Stimulated activated CD8-positive, alpha-beta memory T cell treated with anti-CD3 and anti-CD28 coated beads, Interleukin-12 subunit alpha, Interleukin-12 subunit beta, amount 100 ng/mL, for 1 hour (primary cell): ENCODE measurements around the gene MYL10.
"Not testable (repeated sequence)": the region's sequence is repeated elsewhere in the genome, so short reads cannot be mapped to it uniquely, and the experiment has no call there.

Experiments used
- DNase-seq: peaks from one replicate; pipeline ENCODE4 v3.0.0-alpha.2; 2020; ENCODE audit warnings: low read depth

MYL10 gene

GRCh38 chr7:101618207-101618839, 10.8 kb downstream of the MYL10 start:
- no peak for DNase-seq

DNA sequence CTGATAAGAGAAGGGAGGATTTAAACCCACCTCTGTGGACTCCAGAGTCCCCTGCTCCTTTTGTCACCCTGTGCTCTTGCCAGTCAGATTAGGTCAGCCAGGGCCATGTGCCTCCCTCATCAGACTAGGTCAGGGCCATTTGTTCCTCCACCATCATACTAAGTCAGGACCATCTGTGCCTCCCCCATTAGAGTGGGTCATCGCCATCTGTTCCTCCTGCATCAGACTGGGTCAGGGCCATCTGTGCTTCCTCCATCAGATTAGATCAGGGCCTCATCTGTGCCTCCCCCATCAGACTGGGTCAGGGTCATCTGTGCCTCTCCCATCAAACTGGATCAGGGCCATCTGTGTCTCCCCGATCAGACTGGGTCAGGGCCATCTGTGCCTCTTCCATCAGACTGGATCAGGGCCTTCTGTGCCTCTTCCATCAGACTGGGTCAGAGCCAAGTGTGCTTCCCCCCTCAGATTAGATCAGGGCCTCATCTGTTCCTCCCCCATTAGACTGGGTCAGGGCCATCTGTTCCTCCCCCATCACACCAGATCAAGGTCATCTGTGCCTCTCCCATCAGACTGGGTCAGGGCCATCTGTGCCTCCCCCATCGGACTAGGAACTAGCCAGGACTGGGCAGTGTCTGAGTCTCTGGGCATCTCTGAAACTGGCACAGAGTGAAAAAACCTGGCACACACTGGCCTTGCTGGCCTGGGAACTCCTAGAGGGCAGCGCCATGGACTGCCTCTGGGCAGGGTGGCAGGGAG, 11.5 kb downstream of the MYL10 start:
- DNase-seq = no peak

DNA sequence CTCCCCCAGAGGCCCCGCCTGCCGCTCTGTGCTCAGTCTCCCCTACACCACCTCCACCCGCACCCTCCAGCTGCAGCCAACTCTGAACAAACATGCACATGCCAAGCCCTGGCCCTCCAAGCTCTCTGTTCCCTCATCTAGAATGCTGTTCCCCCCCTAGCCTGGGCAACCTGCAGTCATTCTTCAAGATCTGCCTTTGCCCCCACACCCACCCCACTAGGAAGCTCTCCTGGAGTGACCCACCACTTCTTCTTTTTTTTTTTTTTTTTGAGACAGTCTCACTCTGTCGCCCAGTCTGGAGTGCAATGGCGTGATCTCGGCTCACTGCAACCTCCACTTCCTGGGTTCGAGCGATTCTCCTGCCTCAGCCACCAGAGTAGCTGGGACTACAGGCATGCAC, 13.7 kb downstream of the MYL10 start:
- no peak for DNase-seq

DNA sequence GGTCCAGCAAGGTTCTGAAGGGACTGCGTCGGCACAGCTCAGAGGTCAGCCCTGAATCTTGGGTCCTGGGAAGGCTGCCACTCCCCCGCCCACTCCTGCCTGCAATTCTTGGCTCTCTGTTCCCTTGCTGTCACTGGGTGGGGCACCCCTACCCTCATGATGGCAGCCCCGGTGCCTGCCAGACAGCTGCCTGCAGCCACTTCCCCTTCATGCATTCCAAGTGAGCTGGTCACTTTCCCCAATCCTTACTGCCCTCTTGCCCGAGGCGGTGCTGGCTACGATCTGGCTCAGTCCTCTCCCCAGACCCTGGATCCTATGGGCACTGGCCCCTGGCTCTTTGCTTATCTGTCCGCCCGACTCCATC, 14.2 kb downstream of the MYL10 start:
- no peak for DNase-seq

DNA sequence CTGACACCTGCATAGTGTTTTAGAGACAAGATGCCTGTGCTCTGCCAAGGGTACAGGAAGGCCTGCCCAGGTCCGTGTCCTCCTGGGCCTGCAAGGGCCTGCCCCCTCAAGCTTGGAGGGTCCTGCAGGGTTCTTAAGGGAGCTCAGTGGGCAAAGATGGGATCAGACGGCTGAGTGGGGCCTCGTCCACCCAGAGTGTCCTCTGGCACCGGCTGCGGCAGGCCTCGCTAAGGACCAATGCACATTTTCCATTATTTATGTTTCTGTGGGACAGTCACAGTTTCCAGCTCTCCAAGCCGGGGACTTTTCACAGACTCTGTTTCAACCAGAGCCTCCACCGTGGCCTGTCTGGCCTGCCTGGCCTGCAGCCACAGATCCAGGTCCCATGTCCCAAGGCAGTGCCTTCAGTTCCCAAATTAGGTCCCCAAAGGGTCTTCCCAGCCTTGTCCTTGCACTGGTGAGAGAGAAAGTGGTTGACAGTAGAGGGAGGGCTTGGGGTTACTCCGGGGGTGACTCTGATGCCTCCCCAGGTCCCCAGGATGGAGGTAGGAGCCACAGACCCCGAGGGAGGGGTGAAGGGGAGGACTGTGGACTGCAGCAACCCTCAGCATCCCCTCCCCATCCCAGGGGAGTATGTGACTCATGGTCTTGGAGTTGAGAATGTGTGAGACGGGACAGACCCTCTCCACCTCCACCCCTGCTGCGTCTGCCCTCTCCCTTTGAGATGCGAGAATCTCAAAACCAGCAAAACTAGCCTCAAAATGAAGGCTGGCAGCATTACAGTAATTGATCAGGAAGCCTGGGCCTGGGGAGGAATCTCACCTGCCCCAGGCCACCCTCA, 14.8 kb downstream of the MYL10 start:
- DNase-seq = no peak

DNA sequence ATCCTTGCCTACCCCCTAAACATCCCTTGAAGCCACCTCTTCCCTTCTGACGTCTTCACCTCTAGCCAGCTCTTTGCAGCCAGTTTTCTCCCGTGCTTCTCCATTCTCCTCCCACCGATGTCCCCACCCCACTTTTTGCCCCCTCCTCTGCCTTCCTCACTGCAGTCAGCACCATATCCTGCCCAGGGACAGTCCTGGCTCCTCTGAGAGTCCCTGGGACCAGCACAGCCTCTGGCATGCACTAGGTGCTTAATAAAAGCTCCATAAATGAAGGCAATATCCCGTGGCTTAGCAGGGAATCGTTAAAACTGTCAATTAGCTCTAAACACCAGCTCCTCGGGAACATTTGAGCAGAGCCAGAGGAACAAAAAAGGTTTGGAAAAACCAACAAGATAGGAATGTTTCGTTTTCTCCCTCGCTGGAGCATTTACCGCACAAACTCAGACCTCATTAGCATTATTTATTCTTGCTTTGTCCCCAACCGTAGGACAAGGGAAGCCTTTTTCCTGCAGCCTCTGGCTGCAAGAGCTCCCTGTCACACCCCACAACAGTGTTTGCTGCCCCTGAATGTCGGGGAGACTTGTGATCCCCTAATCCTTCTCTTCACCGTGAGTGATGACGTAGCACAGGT, 16.1 kb downstream of the MYL10 start:
- no peak for DNase-seq

DNA sequence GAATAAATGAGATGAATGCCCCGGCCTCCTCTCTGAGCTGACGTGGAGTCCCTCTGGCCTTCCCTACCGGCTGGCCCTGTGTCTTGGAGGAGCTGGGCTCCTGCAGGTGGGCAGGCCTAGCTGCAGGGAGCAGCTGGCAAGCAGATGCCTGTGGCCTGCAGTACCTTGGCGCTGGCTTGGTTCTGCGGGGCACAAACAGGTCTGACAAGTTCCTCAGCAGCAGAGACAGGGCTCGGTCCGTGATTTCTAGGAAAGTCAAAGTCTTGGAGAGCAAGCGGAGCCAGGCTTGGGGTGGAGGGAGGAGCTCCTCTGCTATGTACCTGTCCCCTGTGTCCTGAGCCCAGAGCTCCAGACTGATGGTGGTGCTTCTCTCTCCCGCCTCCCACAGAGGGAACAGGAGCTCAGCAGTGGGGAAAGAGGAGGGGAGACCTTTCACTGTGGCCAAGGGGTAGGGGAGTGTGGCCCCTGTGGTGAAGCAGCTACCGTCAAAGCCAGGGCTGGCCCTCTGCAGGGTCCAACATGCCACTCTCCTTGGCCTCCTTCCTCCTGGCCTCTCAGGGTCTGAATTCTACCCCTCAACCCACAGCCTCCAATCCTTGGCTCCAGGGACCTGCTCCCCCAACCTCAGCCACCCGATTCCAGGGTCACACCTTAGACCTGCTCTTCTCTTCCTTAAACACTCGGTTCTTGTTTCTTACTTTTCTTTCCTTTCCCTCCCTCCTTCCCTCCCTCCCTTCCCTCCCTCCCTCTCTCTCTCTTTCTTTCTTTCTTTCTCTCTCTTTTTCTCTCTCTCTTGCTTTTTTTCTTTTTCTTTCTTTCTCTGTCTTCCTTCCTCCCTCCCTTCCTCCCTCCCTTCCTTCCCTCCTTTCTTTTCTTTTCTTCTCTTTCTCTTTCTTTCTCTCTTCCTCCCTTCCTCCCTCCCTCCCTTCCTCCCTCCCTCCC, 20.1 kb downstream of the MYL10 start:
- DNase-seq = no peak

- DNase-seq = no peak
Measured at GRCh38 chr7:101606498-101606923, 22.6 kb downstream of the MYL10 start.

DNA sequence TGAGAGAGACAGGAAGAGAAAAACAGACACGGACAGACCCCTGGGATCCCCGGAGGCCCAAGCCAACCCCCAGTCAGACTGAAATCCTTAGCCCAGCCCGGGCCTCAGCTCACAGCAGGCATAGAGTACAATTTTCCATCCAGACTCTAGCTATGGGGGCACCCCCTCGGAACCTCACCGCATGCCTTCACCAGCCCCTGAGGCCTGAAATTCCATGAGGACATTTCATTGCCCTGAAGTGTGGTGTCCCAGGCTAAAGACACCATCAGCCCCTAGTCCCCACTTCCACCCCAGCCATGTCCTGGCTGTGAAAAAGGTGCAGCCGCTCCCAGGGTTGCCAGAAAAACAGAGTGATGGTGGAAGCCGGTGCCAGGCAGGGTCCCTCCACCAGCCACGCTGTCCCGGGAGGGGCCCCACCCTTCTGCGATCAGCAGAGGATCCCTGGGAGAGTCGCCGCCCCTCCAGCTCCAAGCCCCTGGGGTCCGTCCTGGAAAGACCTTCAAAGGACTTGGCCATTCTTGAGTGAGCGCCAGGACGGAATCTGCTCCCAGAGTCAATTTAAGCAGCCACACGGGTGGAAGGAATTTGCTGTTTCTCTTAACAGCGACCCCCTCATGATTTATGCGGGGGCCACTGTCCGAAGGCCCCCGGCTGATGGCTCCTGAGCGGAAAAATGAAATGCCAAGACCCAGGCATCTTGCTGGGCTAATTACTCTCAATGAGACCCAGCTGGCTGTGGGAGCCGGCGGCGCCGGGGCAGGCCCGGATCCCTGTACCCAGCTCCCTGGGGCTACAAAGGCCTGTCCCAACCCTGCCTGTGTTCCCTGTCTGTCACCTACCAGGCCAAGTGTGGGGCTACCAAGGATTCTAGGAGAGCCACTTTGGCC, 23.2 kb downstream of the MYL10 start:
- no peak for DNase-seq

GRCh38 chr7:101604934-101605332, 24.2 kb downstream of the MYL10 start:
- not testable (repeated sequence) for DNase-seq

GRCh38 chr7:101604331-101604933, 24.7 kb downstream of the MYL10 start:
- no peak for DNase-seq

GRCh38 chr7:101602484-101603241, 26.4 kb downstream of the MYL10 start:
- DNase-seq = peak; percentile 43

DNA sequence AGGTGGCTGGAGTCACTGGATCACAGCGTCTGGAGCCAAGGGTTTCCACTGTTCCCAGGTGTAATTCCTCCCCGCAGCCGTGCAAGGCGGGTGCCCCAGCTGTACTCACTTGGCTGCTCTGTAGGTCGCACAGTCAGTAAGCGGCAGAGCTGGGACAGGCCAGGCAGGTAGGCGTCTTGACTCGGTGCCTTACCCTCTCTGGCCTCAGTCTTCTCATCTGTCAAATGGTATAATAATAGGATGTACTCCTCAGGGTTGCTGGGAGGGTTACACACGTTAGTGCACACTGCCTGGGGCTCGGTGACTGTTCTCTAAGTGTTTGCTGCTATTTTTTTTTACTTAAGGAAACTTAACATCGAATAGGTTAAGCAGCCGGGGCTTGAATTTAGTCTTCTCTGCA, 27.0 kb downstream of the MYL10 start:
- no peak for DNase-seq

GRCh38 chr7:101599787-101600186, 29.3 kb downstream of the MYL10 start:
- DNase-seq = no peak

DNA sequence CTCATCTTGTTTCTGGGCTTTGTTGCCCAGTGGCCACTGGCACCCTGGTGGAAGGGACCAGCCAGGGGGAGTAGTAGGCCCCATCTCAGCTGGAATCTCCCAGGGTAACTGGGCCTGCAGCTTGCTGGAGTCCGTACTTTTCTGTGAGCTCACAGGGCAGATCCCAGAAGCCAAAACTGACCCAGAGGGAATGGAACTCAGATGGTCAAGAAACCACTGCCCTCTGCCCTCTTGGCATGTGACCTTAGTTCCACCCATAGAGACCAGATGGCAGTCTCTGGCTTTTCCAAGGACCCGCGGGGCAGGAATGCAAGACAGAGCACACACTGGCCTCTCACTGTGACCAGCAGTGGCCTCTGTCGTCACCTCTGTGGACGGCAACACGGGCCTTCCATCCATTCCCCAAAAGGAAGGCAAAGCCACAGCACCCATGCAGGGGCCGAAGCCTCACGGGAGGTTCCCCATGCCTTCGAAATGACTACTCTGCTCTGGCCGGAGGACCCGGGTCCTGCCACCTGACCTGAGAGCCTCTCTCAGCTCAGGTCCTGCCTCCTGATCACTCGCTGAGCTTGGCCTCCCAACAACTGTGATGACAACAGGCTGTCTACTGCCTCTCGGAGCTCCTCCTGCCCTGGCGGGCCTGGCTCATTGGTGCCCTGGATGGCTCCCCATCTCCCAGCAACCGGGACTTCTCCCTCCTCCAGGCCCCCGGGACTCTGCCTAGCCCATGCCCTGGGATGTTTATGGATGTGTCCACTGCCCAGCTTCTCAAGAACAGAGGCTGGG, 29.9 kb downstream of the MYL10 start:
- no peak for DNase-seq

DNA sequence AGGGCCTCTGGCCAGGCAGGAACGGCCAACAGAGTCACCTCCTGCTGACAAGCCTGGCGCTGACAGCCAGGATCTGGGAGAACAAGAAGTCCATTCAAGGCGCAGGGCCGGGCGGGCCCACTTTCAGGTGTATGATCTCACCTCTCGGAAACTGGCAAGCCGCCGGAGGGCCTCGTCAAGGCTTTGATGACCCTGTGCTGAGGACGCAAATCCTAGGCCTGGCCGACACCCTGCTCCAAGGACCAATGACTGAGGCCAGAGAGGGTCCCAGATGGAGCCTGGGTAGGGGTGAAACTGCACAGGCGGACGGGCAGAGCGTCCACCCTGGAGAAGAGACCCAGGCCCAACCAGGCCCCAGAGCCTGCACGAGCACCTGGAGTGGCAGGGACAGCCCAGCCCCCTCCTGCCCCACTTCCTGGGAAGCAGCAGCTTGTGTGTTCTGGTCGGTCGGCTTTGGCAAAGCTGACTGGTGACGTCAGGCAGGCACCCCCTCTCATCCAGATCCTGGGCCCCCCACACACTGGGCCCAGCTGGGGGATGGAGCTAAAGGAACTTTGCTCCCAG, 30.6 kb downstream of the MYL10 start:
- no peak for DNase-seq

DNA sequence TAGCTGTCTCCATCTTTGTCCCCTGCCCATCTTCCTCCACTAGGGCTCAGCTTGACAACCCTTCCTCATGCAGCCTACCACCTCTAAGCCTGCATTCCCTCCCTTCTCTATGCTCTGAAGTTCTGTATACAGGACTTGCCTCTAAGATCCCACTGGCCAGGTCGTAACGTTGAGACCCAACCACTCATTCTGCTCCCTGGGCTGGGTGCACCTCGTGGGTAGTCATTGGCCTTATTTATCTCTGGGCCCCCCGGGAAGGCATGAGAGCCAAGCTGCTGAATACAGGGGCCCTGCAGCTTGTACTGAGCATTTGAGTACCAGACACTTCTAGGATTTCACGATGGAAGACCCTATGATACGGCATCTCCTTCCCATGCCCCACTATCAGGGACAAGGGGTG, 31.2 kb downstream of the MYL10 start:
- no peak for DNase-seq

GRCh38 chr7:101596898-101597297, 32.2 kb downstream of the MYL10 start:
- DNase-seq = no peak
